Dedifferentiated amniotic fluid mesenchymal stem cell (primary cell): Measurements from ENCODE around the gene CEP290.
"Not testable (repeated sequence)": the region's sequence is repeated elsewhere in the genome, so short reads cannot be mapped to it uniquely, and the experiment has no call there.

Source experiments
- DNase-seq: peaks from one replicate; pipeline ENCODE4 v3.0.0-alpha.2; 2016; ENCODE audit errors: extremely low spot score

Gene CEP290

DNA sequence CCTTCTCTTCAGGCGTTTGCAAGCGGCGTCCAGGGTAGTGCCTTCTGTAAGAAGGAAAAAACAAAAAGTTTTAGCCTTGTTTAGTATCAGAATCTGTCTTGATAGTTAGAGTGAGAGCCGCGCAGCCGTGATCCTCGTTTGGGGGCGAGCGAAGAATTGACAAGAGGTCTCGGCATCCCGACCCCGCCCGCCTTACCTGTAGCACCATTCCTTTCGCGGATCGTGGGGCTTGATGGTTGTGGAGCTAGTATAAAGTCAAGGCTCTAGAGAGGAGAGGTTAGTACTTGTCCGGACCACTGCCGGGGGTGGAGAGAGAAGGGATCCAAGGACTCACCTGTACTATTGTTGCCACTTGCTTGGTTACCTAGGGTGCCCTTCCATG, 713 bp upstream of the CEP290 start:
- no peak for DNase-seq

DNA sequence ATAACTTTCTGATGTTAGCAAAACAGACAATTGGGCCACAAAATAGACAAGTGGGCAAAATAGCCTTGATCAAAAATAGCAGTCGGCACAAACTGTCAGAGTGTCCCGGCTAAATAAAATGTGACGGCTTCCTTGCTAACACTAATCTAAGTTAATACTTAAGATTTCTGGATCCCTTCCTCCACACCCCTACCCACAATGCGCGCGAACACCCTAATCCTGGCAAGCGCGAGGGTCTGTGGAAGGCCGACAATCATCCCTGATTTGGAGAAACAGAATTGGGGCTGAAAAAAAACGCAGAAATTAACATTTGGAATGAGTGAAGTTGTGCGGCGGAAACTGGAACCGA, 489 bp downstream of the CEP290 start:
- DNase-seq: no peak

DNA sequence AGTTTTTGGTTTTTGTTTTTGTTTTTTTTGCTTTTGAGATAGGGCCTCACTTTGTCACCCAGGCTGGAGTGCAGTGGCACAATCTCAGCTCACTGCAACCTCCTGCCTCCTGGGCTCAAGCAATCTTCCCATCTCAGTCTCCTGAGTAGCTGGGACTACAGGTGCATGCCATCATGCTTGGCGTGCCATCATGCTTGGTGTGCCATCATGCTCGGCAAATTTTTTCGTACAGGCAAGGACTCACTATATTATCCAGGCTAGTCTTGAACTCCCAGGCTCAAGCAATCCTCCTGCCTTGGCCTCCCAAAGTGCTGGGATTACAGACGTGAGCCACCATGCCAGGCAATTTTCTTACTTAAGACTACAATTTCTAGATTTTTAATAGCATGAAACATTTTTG, 2.2 kb downstream of the CEP290 start:
- DNase-seq: not testable (repeated sequence)

DNA sequence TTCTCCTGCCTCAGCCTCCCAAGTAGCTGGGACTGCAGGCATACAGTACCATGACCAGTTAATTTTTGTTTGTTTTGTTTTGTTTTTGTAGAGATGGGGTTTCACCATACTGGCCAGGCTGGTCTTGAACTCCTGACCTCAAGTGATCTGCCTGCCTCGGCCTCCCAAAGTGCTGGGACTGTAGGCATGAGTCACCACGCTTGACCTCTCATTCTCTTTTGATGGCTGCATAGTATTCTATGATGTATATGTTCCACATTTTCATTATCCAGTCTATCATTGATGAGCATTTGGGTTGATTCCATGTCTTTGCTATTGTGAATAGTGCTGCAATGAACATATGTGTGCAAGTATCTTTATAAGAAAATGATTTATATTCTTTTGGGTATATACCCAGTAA, 8.7 kb downstream of the CEP290 start:
- DNase-seq: not testable (repeated sequence)

DNA sequence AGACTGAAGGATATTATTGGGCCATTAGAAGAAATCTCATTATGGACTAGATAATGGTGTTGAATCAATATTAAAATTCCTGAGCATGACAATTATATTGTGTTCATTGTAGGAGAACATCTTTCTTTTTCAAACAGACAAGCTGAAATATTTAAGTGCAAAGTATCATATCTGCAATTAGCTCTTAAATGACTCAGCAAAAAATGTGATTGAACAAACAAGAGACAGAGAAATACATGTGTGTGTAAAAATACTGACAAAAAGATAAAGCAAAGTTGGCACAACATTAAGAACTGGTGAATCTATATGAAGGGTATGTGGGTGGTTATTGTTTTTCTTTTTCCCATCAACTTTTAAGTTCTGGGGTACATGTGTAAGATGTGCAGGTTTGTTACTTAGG, 9.5 kb downstream of the CEP290 start:
- no peak for DNase-seq

DNA sequence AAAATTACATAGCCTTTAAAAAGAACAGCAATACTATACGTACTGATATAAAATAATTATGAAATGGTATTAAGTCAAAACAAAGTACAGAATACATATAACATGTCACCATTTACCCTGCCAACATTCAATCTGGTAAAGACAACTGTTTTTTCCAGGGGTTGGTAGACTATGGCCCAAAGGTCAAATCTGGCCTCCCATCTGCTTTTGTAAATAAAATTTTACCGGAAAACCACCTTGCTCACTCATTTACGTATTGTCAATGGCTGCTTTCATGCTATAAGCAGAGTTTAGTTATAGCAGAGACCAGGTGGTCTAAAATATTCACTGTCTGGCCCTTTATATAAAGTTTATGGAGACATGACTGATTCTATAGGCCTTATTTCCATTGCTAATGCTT, 14.0 kb downstream of the CEP290 start:
- DNase-seq: no peak

DNA sequence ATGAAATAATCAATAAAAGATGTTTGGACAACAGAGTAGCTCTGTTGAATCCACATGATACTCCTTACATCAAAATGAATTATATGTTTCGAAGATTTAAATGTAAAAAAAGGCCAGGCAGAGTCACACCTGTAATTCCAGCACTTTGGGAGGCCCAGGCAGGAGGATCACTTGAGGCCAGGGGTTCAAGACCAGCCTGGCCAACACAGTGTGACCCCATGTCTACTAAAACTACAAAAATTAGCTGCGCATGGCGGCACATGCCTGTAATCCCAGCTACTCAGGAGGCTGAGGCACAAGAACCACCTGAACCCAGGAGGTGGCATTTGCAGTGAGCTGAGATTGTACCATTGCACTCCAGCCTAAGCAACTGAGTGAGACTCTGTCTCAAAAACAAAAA, 14.8 kb downstream of the CEP290 start:
- DNase-seq: no peak

DNA sequence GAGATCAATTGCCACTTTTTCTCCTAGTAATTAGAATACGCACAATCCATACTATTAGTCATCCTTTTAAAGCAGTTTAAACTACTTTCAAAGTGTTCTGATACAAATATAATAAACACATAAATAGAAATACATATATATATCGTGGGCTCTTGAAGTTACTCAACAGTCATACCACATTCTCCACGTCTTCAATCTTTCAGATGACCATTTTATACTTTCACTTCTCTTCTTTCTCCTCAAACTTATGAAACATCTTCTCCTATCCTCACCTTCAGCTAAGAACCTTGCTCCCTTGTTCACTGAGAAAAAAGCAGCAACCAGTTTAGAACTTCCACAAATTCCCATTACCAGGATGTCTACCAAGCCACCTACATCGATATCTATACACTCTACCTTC, 19.2 kb downstream of the CEP290 start:
- DNase-seq: no peak

DNA sequence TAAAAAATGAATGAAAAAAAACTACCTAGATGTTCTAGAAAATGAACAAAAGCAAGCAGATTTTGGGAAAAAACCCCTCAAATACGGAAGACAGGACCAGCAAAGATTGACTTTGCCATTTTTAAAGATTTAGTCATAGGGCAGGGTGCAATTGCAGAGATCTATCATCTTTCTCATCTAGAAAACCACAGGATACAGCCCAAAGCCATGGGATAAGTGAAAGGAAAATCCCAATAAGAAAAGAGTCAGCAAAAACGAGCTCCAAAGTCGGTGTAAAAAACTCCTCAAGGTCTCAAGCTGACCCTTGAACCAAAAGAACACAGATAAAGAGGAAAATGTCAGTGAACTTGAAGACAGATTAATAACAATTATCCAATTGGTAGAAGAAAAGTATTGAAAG, 28.0 kb downstream of the CEP290 start:
- DNase-seq: peak; percentile 42

DNA sequence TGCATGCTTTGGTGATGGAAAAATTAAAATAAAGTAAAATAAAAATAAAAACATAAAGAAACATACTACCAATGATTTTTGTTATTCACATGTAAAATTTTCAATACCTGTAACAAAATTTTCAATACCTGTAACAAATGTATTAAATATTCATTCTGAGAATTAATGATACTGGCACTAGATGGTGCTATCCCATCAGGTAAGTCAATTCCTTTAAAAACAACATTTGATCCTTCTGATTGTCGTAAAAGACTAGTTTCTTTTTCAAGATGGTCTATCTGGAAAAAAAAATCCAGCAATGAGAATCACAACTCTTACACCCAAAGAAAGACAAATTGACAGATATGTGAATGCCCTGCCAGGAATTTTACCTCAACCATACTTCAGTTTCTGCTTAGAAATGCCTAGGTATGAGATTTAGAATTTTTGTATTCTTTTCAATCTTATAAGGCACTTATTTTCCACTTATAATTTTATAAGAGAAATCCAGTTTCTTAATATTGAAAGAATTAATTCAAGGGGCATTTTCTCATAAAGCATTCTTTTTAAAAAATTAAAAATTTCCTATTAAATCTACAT, 30.7 kb downstream of the CEP290 start:
- peak; percentile 42 for DNase-seq

DNA sequence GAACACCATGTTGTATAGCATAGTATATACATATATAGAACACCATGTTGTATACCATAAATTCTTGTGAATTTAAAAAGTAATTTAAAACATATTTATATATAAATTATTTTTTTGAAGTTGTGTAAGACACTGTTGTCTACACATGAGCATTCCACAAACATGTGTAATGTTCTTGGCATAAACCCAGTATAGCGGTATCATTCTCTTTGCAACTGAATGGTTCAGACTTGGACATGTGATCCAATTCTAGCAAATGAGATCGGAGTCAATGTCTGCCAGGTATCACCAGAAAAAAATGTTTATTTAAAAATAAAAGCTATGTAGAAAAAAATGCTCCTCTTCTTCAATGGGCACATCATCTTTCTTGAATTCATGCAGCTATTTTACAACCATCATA, 33.9 kb downstream of the CEP290 start:
- DNase-seq: no peak

DNA sequence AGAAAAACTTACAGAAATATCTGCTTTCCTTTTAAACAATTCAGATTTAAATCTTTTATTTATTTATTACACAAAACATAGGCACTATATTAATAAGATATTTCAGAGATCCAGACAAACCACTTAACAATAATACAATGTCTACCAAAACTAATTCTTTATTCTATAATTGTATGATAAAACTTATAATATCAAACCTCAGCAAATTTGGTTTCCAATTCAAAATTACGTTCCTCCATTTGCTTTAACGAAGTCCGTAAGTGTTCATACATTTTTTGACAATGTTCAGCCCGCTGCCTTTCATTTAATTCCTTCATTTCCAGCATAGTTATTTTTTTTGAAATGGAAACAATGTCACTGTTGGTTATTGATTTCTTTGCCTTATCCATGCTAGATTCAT, 48.3 kb downstream of the CEP290 start:
- DNase-seq: no peak

DNA sequence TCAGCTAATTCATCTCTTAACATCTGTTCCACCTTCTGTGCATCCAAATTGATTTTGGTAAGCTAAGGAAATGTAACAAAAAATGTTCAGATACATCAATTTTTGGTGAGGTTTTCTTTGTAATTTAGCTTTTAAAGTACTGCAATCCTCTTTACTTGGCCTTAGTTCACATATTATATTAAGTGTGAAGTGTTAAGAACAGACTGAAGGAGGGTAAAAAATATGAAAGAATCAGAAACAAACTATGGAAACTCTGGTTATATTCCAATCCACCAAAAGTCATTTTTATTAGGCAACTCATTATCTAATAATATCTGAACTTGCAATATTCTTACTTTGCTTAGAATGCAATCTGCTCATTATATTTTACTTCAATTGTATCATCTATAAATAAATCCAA, 49.1 kb downstream of the CEP290 start:
- no peak for DNase-seq

DNA sequence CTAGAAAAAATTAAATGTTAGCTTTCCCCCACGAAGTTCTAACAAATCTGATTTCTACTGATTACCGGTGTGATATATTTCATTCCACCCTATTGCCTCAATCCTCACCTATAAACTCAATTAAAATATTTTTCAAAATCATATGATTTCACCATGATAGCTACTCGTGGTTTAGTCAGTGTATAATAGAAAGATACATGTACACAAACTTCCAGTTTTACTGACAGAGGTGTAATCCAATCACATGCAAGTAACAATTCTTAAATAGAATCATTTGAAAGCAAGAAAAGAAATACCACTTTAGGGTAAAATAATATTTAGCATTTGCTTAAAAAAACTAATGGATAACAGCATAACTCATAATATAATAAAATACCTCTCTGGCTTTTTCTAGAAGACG, 57.7 kb downstream of the CEP290 start:
- no peak for DNase-seq

DNA sequence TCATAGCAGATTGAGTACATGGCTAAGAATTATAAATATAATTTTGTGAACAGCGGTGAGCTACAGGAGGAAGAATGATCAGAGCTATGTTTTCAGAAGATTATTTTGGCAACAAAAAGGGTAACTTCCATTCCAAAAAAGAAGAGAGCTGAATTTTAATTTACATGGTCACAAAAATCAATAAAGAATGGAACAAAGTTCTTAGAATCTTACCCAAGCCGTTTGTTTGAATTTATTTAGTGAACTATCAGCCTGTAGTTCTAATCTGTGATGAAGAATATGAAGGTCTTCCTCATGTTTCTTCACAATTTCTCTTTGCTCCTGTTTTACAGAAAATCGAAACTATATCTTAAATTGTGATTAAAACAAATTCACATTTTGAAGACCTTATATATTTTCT, 58.3 kb downstream of the CEP290 start:
- no peak for DNase-seq

DNA sequence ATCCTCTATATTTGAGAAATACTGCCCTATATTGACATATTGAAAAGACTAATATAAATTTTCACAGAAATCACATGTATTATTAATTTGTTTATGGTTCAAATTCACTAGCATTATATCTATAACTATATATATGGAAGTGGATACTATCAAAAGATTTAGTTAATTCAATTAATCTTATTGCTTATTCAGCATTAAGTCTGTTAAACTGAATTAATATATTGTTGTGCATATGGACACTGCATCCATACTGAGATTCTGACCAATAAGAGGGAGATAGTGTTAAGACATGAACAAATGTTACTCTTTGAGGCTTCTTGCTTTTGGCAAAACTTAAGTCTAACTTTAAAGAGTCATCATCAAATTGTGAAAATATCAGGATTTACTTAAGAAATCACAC, 60.6 kb downstream of the CEP290 start:
- no peak for DNase-seq

DNA sequence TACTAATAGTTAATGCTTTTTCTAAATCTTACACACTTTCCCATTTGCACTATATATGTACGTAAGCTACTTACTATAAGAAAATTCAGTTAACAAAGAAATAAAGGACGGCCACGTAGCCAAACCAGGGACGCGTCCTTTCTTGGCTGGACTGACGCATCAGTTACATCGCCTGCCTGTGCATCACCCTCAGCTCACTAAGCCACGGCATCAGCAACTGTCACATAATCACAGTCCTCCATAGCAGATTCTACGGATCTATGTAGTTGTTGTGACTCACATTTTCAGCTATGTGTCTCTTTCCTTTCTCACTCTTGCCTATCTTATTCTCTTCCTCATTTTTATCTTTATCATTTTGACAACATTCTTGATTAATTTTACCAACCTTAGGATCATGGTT, 74.6 kb downstream of the CEP290 start:
- DNase-seq: no peak

DNA sequence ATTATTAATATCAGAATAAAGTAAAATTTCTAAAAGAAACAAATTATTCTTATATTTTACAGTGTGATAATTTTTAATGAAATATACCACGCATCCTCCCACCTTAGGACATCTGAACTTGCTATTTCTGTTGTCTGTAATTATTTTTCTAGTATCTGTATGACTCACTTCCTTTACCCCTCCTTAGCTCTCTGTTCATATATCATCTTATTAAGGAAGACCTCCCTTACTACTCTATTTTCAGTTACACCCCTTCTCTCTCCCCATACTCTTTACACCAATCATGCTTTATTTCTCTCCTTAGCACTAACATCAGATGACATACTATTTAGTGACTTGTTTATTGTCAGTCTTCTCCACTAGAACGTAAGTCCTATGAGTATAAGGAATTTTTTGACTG, 78.5 kb downstream of the CEP290 start:
- no peak for DNase-seq

DNA sequence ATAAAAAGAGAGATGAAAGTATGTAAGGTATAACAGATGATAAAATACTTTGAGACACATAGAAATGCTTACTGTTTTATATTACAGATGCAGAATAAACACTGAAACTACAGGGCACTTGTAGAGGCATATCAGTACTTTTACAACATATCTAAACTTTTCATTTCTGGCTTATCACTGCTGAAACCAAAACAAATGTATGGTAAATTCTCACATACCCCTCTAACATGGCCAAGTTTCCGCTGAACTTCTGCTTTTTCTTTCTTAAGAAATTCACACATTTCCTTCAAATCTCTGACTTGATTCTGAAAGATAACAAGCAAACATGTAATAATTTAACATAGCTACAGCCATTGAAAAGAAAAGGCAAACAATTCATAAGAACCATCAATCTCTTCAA, 79.4 kb downstream of the CEP290 start:
- DNase-seq: no peak

DNA sequence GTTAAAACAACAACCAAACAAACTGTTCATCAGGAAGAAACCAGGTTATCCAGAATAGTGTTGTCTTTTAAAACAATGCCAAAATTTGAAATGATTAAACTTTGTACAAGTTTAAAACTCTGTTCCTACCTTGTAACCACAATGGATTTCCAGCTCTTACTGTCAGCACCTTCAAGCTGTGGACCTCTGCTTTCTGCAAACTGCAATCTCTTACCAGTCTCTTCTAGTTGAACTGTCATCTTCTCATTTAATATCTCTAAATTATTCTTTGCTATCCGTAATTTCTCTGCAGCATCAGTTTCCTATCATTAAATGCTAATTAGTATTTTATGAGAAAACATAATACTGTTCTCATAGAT, 83.2 kb downstream of the CEP290 start:
- no peak for DNase-seq

DNA sequence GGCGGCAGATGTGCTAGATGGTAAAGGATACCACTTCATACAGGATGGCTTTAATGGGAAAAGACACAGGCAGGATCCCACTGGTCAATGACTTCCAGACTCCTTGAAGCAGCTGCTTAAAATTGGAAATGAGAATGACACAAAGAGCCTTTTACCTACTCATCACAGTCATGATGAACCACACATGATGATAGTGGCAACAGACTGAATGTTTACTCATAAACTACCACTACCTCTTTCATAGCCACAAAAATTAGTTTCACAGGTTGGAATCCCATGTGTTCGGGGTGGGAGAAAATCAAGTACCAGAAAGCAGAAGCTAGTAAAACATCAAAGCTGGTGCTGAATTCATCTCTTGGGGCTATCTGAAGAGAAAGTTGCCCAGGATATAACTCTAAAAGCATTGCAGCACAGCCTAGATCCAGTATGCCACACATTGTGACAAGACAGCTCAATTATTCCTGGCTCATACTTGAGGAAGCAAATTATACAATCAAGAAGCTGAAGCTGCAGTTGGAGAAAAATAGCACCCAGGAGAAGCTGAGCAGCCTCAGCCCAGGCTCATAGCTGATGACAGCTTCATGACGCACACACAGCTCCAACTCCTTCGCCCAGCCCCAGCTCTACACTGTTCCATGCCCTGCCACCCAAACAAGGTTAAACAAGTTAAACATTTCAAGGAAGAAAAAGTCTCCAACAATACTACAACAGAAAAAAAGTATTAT, 83.7 kb downstream of the CEP290 start:
- no peak for DNase-seq

DNA sequence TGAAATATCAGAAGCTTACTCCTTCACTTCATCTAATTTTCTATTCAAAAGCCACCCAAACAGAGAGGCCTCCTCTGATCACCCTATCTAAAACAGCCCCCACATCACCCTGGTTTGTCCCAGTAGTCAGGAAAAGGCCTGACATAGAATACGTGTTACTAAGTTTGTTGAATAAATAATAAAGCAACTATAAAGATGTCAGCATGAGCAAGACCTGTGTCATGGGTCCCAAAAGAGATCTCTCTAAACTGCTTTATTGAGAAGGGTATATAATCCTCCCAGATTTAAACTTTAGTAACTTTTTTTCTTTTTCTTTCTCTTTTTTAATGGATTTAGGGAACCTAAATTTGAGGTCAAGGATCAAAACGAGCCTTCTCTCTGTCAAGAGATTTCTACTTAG, 85.3 kb downstream of the CEP290 start:
- DNase-seq: no peak

DNA sequence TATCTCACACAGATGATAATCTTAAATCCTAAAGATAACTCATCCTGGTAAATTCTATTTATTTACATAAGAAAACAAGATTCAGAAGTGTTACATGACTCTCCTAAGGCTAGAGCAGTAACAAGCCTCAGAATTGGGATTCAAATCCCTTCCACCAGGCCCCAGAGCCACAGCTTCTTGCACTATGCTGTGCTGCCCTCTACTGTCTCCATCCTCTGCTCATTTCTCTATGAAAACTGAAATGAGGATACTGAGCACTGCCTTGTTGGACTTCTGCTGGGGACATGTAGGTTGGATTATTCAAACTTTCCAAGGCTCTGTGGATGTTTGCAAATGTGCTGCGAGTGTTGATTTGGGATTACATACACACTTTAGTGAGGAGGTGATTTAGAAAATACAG, 89.2 kb downstream of the CEP290 start:
- DNase-seq: peak; percentile 51

DNA sequence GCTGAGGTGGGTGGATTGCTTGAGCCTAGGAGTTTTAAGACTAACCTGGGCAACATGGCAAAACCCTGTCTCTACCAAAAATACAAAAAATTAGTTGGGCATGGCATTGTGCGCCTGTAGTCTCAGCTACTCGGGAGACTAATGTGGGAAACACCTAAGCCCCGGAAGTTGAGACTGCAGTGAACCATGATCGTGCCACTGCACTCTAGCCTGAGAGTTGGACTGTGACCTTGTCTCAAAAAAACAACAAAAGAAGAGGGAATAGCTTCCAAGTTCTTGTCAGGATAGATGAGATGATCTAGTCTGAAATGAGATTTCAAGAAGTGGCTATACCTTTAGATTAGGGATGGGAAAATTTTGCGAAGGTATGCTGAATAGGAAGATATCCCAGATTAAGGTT, 97.9 kb downstream of the CEP290 start:
- DNase-seq: no peak
